Amniotic stem cell (primary cell): ENCODE measurements around the gene FSIP1.
"Not testable (repeated sequence)": the region's sequence is repeated elsewhere in the genome, so short reads cannot be mapped to it uniquely, and the experiment has no call there.

Source experiments
- DNase-seq: peaks from one replicate; lab custom pipeline; 2025; lab: John Stamatoyannopoulos, UW

FSIP1 gene

DNA sequence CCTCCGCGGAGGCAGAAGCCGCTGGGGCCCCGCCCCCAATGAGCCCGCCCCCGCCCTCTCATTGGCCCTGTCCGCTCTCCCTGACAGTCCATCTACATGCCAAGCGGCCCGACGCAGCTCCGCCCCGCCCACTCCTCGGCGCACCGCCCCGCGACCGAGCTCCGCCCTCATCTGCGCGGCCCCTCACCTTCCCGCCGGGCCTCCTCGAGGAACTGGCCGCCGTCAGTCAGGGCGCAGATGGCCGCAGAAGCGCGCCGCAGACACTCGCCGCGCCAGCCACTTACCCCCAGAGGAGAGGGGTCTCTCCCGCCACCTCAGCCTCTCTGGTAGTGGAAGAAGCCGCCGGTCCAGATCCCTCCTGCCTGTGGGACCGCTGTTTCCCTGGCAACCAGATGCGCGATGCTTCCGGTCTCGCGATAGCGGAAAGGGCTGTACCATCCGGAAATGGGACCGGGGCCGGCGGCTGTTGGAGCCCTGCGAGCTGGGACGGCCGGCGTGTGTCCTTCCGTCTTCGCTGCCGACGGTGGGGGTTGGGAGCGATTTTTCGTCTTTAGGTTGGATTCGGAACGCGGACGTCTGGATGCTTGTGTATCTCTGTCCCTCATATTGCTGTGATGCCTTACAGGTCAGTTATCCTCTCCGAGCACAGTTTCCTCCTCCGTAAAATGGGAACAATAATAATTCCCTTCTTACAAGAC is at the start of gene FSIP1:
Gene FSIP1 (minus strand): TSS at position 401 of the 698 bp plus-strand sequence. CDS start 6,317 bp downstream, outside the sequence.
- peak; percentile 94 for DNase-seq

DNA sequence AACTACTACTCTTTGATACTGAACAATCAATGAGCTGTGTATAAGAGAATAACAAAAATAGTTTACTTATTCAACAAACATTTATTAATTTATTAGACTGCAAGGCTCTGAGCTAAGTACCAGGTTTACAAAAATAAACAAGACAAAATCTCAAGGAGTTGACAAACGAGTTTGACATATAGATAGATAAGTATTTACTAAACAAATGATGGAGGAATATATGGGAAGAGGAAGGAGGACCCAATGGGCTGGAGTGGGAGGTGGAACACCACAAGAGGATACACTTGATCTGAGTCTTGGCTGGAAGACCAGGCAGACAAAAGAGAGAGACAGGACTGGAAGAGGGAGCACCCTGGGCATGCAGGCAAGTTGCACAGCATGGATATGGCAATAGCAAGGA is 47.5 kb upstream of the FSIP1 start:
- DNase-seq = no peak

DNA sequence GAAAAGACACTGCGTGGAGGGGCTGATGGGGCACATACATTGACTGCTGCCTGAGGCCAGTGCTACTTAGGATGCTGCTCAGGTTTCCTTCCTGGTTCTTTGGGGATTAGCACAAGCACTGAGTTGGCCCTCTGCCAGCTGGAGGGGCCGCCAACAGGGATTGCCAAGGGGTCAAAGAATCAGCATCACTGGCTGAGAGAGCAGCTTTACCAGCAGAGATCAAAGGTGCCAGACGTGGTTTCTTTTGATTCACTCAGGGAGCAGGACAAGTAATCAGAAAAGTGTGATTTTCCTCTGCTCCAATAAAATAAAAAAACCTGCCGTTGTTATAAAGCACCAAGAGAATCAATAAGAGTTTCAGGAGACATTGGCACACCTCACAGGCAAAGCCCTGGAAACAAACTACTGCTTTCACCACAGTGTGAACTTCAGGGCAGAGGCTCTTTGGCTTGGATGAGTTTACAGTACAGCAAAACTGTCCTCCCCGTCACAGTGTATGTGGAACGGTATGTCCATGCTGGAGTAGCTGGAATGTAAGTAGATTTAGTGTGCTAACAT is 45.8 kb upstream of the FSIP1 start:
- no peak for DNase-seq

DNA sequence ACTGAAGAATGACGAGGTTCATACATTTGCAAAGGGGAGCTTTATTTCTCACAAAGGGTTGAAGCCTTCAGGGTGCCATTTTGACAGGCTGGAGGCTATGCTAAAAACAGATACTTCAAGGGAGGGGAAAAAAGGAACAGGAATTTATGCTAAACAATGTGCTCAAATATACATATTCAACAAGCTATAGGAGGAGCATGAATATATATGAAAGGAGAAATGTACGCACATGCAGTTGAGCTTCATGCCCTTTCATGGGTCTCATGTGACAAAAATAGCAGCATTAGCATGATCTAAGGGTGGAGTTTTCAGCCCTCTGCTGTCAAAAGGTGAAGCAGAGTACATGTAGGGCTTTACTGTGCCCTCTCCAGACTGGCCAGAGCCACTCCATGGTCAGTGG is 44.3 kb upstream of the FSIP1 start:
- no peak for DNase-seq

DNA sequence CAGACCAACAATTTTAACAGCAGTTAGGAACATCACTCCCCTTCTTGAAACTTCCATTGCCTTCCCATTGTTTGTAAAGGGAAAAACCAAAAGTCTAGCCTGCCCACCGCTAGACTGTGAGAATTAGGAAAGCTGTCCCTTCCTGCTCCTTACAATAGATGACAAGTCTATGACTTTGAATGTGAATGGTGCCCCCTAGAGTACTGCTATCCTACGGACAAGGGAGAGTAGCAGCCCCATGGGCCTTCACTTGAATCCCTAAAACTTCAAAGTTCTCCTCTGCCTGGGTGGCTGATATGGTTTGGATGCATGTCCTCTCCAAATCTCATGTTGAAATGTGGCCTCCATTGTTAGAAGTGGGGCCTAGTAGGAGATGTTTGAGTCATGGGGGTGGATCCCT is 41.0 kb upstream of the FSIP1 start:
- DNase-seq = no peak

DNA sequence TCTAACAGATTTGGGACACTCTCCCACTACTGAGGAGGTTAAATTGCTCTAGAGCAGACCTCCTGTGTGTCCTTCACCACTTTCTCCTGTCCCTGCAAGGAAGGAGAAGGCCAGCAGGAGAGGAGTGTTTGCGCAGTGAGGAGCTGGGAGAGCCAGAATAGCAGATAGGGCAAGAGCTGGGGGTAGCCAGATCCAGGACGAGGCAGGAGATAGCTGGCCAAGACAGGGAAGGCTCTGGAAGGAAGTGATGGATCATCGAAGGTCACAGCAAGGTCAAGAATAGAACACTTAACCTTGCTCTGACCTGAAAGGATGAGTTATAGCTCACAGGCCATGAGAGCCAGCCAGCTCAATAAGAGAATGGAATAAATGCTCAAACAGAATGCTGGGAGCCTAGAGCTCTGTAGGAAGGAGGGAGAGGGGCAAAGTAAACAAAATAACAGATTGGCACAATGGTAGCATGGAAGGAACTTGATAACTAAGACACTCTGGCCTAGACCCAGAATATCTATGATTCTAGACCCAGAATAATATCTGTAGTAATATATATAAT is 37.5 kb upstream of the FSIP1 start:
- no peak for DNase-seq

DNA sequence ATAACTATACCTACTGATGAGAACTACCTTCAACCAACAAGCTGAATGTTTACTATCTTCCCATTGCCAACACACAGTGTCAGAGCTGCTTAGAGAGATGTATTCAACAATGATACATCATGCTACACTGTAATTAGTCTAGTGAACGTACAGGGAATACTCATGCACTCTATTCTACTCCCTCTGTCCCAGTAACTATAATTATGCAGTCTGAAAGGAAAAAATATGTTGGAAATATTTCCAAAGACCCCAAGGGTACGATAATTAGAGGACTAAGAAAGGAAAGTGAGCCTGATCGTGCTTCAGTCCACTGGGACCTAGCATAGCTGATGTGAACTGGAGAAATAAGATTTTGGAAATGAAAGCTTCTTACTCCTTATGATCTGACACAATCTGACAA is 36.9 kb upstream of the FSIP1 start:
- no peak for DNase-seq

DNA sequence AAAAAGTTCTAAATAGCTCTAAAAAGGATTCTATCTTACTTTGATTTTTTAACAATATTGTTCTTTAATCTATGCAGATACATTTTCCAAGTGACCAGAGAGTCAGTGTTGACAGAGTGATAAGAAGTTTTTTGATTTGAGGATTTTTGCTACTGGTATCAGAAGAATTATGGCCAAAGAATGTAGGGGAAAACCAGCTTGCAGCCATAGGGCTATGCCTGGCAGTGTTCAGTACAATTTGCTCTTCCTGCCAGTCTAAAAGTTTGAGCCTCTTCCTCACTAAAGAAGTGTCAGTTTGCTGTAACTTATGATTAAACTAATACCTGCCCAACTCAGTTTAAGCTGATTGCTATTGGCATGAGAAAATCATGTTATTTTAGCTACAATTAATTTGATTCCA is 35.3 kb upstream of the FSIP1 start:
- DNase-seq = no peak

DNA sequence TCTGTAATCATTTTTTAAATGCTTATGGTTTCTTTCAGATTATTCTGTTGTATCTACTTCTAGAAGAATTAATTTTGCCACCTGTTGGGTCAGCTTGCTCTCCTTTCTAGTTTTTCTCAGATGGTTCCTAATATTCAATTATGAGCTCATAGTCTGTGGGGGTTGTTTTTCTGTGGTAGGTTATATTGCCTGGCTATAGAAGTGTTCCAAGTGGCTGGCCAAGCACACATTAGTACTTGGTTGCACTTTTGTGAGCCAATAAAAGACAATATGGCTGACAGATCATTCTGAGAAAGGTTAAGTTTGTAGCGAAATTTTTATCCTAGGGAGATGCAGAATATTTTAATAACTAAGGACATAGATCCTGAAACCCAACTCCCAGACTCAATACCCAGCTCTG is 31.8 kb upstream of the FSIP1 start:
- DNase-seq = no peak

DNA sequence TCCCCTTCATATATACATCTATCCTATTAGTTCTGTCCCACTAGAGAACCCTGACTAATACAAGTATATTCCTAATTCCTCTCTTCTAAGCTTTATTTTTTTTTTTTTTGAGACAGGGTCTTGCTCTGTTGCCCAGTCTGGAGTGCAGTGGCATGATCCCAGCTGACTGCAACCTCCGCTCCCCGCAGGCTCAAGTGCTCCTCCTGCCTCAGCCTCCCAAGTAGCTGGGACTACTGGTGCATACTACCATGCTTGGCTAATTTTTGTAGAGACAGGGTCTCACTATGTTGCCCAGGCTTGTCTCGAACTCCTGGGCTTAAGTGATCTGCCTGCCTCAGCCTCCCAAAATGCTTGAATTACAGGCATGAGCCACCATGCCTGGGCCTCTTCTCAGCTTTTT is 30.0 kb upstream of the FSIP1 start:
- DNase-seq = not testable (repeated sequence)

DNA sequence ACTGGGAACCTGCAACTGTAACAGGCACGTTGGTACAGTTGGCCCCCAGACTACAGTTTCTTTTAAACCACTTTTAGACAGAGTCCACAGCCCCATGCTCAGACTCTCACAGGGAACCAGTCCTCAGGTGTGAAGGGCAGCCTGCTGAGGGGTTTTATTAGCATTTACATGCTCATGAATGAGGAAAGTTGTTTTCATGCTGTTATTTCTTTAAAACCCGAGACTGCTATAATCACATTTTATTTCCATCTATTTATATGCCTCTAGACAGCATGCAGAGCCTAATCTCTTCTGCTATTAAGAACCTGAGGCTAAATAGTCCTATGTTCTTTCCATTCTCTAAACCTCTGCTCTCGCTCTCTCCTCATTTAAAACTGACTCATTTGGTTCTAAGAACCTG is 26.3 kb upstream of the FSIP1 start:
- DNase-seq = no peak

DNA sequence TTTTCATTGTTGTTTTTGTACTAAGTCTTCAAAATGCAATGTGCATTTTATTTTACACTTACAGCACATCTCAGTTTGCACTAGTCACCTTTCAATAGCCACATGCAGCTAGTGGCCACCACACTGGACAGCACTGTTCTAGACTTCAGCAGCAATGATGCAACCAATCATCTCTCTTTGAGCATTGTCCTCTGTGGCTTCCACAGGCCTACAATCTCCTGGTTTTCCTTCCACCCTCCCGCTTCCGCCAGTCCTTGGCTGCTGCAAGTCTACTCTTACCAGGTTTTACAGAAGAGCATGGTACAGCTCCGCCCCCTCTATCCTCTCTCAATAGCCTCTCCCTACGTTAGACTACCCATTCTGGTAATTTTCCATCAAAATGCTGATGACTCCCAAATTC is 25.1 kb upstream of the FSIP1 start:
- DNase-seq = no peak

DNA sequence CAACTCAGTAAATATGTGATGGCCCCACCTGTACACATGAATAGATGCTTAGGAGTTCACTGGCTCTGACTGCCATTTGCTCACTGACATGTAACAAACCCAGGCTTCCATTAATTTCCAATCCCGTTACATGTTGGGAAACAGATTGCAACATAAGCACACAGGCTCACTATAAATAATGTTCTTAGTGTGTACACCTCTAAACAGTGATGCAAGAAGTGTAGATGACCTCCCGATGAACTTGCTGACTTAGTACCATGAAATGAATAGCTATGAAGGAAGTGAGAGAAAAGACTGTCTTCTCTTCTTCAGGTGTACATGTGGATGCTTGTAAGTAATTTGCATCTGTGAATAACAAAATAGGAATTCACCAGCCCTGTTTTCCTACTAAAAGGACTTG is 21.4 kb upstream of the FSIP1 start:
- no peak for DNase-seq

DNA sequence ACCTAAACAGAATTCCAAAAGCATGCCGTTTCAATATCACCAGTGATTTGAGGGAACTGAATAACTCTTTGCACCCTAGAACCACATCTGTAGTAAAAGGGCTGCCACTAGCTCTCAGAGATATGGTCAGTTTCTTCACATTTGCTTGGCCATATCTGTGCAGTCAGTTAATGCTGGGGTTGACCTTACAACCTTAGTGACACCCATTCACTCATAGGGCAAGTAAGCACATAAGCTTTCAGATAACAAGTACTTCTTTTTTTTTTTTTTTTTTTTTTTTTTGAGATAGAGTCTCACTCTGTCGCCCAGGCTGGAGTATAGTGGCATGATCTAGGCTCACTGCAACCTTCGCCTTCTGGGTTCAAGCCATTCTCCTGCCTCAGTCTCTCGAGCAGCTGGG is 20.4 kb upstream of the FSIP1 start:
- DNase-seq = no peak

DNA sequence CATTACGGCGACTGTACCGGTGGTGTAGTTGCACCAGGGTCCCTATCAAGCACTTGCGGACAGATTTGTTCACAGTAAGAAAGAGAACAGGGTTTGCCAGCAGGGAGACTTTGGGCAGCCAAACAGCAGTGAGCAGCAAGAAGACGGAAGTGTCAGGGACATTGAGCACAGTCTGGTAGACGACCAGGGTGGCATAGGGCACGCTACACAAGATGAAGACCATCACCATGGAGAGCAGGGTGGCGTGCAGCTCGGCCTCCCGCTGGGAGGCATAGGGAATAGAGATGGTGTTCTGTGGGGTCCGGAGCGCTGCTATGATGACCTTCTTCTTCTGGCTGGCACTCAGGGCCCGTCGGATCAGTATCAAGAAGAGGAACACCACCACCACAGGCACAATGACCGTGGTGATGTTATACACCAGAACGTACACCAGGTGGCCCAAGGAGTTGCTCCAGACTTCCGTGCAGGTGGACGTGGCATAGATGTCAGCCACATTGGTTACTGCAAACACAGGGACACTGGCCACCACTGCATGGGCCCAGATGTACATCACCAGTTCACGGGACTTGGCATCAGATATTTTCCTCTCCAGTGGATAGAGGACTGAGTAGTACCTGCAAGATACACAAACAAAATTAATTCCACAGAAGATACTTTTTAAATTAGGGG is 19.1 kb upstream of the FSIP1 start:
- no peak for DNase-seq

DNA sequence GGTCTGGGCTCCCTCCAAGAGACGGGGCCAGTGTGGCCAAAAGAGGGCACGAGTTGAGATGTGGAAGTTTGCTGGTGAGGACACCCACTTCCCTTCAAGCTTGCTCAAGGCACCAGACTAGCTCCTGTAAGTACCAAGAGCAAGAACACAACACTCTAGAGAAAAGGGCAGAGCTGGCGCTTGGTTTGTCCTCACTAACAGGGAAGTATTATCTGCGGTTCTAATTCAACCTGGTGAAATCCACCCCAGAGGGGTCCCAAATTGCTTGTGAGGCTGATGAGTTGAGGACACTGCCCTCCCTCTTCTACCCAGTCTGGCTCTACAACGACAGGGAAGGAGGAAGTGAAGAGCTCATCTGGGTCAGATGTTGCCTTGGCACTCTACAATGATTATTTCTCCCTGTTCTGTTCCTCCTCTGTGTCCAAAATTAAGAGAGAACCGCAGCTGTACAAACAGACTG is 16.9 kb upstream of the FSIP1 start:
- DNase-seq = no peak

DNA sequence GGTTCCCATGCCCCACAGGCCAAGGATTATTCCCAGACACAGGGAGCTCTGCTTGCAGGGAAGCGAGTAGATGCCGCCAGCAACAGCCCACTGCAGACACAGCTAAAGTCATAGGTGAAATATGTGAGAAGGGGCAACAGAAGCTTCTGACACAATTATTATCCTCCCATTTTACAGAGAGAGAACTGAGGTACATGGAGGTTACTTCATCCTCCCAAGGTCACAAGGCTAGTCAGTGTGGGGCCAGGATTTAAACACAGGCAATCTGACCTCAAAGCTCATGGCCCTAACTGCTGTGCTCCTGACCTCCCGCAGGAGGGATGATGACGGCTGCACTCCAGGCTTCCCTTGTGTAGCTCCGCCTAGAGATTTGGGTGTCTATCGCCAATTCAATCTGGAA is 15.7 kb upstream of the FSIP1 start:
- no peak for DNase-seq

DNA sequence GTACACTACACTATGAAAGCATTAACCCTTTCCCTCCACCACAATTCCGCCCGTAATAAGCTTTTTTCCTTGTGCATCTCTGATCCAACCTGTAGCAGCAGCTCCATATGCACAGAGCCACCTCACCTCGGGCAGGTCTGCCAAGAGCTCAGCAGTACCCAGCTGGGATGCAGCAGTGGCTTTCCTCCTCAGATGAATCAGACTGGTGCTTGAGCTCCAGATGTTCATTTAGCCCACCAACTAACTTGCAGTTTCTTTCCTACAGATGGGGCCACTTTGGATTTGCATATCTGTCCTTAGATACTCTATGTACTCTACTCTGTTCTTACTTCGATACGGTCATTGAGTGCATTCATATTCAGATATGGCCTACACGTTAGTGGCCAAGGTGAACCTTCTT is 14.8 kb upstream of the FSIP1 start:
- no peak for DNase-seq

DNA sequence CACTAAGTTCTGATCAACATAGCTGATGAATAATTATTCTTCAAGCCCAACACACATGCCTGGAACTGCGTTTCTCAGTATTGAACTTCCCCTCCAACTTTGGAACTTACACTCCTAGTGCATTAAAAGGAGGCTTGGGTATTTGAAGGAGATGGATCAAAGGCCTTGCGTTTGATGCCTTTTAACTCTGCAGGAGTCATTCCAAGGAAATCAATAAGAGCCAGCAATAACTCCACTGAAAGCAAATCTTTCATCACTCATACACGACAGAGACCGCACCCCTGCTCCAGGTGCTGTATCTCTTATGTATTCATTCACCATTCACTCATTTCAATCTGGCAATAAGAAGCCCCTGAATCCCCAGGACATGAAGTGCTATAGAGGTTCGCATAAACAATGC is 14.0 kb upstream of the FSIP1 start:
- no peak for DNase-seq

DNA sequence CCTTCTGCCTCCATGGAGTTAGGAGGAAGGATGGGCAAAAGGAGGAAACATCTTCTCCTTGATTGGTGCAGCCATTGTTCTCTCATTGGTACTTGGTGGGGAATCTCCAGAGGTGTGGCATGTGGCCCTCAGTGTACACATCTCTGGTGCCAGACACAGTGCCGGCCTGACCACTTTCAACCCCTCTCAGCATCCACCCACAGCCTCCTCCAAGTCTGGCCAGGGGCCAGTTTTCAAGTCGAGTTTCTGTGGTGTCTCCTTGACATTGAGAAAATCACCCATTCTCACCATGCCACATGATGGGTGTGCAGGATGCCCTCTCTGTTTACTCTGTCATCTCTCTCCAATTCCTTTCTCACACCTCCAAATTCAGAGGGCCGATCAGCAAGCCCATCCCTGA is 12.8 kb upstream of the FSIP1 start:
- no peak for DNase-seq

DNA sequence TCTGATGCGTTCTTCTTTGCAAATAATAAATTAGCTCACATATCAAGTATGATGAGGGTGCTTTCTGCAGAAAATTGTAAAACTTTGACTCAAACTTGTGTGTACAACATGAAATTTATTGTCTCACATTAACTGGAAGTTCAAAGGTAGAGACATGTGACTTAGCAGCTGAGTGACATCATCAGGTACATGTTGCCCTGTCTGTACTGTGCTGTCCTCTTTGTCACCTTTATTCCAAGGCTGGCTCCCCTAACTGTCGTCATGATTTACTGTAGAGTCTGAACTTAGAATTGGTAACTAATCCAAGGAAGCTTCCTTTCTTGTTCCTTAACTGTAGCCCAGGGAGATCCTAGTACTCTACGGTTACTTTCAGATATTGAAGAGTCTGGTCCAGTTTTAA is 12.3 kb upstream of the FSIP1 start:
- no peak for DNase-seq

DNA sequence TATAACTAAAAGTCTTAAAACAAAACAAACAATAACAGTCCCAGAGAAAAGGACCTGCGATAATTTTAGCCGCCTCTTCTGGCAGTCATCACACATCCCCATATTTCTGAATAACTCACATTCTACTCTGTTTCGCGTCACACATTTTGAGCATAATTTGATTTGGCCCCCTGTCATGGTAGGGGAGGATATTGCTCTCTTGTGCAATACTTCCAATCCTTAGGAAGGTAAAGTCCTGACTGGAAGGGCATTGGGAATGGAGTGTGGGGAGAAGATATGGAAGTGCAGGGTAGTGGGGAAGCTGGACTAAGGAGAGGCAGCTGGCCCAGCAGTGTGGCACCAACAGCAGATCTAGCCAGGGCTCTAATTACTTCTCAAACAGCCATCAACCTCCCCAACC is 11.3 kb upstream of the FSIP1 start:
- no peak for DNase-seq

DNA sequence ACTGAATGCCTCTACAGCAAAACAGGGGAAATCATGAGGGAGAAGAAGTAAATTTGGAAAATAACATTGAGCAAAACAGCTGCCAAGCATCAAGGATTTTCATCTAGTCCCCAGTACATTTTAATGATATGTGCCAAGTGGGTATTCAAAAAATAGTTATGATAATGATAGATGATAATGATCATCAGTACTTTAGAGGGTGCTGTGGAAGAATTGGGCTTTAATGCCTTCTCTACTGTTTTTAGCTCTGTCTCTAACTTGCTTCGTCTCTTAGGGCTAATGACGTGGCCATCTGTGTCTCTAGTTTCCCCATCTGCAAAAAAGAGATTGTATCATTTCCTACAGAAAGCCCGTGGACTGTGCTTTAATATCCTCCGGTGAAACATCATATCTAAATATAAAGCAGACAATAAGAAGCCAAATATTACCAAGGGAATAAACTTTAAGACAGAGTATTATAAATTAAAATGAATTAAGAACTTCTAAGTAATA is 10.2 kb upstream of the FSIP1 start:
- DNase-seq = no peak
